HepG2 (cell line): ENCODE data around the gene NAA30. TPM values are rescaled to one million over a fixed set of nuclear protein-coding genes. Genes with fewer than 3 reads are reported as not detected.
"Not testable (repeated sequence)": the region's sequence is repeated elsewhere in the genome, so short reads cannot be mapped to it uniquely, and the experiment has no call there.

ENCODE experiments used
- ATAC-seq: fragments of 200-7000 bp; cut with Tn5 transposase; 3 replicates; pipeline ENCODE4 v1.9.1; 2020; ENCODE audit warnings: mild to moderate bottlenecking, moderate library complexity
- BruUV-seq: library from RNA; stranded (reverse); fragments of 400-500 nt; replicated peaks from 2 replicates; lab custom pipeline; 2021; lab: Mats Ljungman, UMichigan
- CTCF ChIA-PET: fragments of 300-600 bp; formaldehyde crosslinking; extraction: SDS; loops from one replicate; lab custom pipeline; 2021; ENCODE audit warnings: low total read pairs, inconsistent platforms, low intra/inter-chr PET ratio; lab: Yijun Ruan, JAX
- POLR2A ChIA-PET: fragments of 350-600 bp; sonication (Branson Sonifier 250); formaldehyde crosslinking; loops from one replicate; lab custom pipeline; 2020; ENCODE audit warnings: antibody characterized with exemption, inconsistent platforms; lab: Yijun Ruan, JAX
- DNase-seq: peaks from one replicate; pipeline ENCODE4 v3.0.0-alpha.2; 2015; ENCODE audit warnings: low spot score
- FAIRE-seq: peaks from 3 replicates; lab custom pipeline; 2011; peaks lifted over from hg19 to GRCh38; lab: Jason Lieb, UNC
- H2AFZ ChIP-seq: one replicate; pipeline ENCODE4 v1.6.1; 2011; ENCODE audit warnings: low read length, inconsistent platforms
- H3K27ac ChIP-seq: fragments of 300-600 bp; 3 replicates; pipeline ENCODE4 v1.8.0; 2011; ENCODE audit warnings: mixed run types, mild to moderate bottlenecking, mixed read lengths, low read length, inconsistent platforms; ENCODE audit not compliant: insufficient read depth; ENCODE audit errors: extremely low read length
- H3K27me3 ChIP-seq, 2 experiments: fragments of 200-600 bp in 1 of 2; 2 replicates in 1 of 2; 3 replicates in 1 of 2; pipeline versions ENCODE4 v1.6.0 to v1.8.0; 2011; ENCODE audit warnings: low read length in 2 of 2, mild to moderate bottlenecking in 2 of 2, moderate library complexity in 2 of 2, inconsistent platforms in 1 of 2; ENCODE audit not compliant: insufficient read depth in 2 of 2, control insufficient read depth in 1 of 2
- H3K36me3 ChIP-seq, 2 experiments: fragments of 200-600 bp in 1 of 2; replicated peaks in 1 of 2; 2 replicates in 1 of 2; 3 replicates in 1 of 2; pipeline versions ENCODE4 v1.5.1 to v1.8.0; 2011; ENCODE audit warnings: low read length in 2 of 2, inconsistent platforms in 1 of 2; ENCODE audit not compliant: insufficient read depth in 2 of 2, control insufficient read depth in 1 of 2
- H3K4me1 ChIP-seq: 2 replicates; pipeline ENCODE4 v1.5.1; 2012; ENCODE audit warnings: low read length, inconsistent platforms; ENCODE audit not compliant: insufficient read depth
- H3K4me2 ChIP-seq: 2 replicates; pipeline ENCODE4 v1.6.0; 2011; ENCODE audit warnings: low read depth, low read length, inconsistent platforms
- H3K4me3 ChIP-seq, 3 experiments: fragments of 200-600 bp in 1 of 3; sonication (generic), shearing (Covaris generic) in 1 of 3; replicated peaks in 1 of 3; 2 replicates each; pipeline ENCODE4 v1.5.1; 2011 to 2016; ENCODE audit warnings: low read length in 3 of 3, inconsistent platforms in 2 of 3, low read depth in 2 of 3, mild to moderate bottlenecking in 2 of 3, control low read depth in 1 of 3, mixed read lengths in 1 of 3; ENCODE audit not compliant: insufficient read depth in 1 of 3
- H3K79me2 ChIP-seq: one replicate; pipeline ENCODE4 v1.6.1; 2011; ENCODE audit warnings: low read length, inconsistent platforms; ENCODE audit not compliant: insufficient read depth
- H3K9ac ChIP-seq: 2 replicates; pipeline ENCODE4 v1.6.0; 2011; ENCODE audit warnings: mild to moderate bottlenecking, low read depth, low read length, inconsistent platforms; ENCODE audit not compliant: insufficient read depth
- H3K9me3 ChIP-seq: 2 replicates; pipeline ENCODE4 v1.5.1; 2012; ENCODE audit warnings: mild to moderate bottlenecking, low read length
- H4K20me1 ChIP-seq: 2 replicates; pipeline ENCODE4 v1.6.0; 2011; ENCODE audit warnings: inconsistent platforms, mild to moderate bottlenecking, low read length, moderate library complexity; ENCODE audit not compliant: insufficient read depth
- MAFF ChIP-seq: IDR thresholded peaks from 2 replicates; pipeline ENCODE4 v1.6.1; 2011; ENCODE audit warnings: low read depth, low read length, improper control_type of control experiment
- MAFK ChIP-seq, 2 experiments: IDR thresholded peaks in 1 of 2; conservative IDR thresholded peaks in 1 of 2; 2 replicates each; pipeline ENCODE4 v1.6.1; 2011; ENCODE audit warnings: improper control_type of control experiment in 2 of 2, low read length in 2 of 2
- SP4 ChIP-seq: sonication (generic); formaldehyde crosslinking; IDR thresholded peaks from 2 replicates; pipeline ENCODE4 v1.8.1; 2023; ENCODE audit warnings: mild to moderate bottlenecking, missing genetic modification reagents
- ZNF451 ChIP-seq: sonication (generic); formaldehyde crosslinking; IDR thresholded peaks from 2 replicates; pipeline ENCODE4 v1.5.0; 2020; ENCODE audit warnings: mild to moderate bottlenecking, missing genetic modification reagents
- WGBS: methylation state at CpG from one replicate; pipeline ENCODE4 v1.1.6; 2017; ENCODE audit warnings: low lambda C conversion rate; 5-methylcytosine and 5-hydroxymethylcytosine counted together
- in situ Hi-C: cut with HindIII; loops from 2 replicates; pipeline ENCODE4 v1.10.0; 2017; ENCODE audit warnings: low pct_unique_long_range_greater_than_20kb; ENCODE audit not compliant: extremely low pct_ligation_motif_present
- intact Hi-C: fragments of 100-400 bp; cut with micrococcal nuclease; formaldehyde crosslinking; loops from one replicate; pipeline ENCODE4 v1.10.0; 2022; ENCODE audit not compliant: unreplicated experiment
- polyA plus RNA-seq, 8 experiments: library from polyadenylated mRNA; depleted of rRNA in 3 of 8; stranded (reverse) in 7 of 8; unstranded in 1 of 8; fragments of >200 nt; fragmentation: Illumina TruSeq in 4 of 8; extraction: Trizol in 4 of 8; gene quantifications; 2 replicates each; pipeline versions ENCODE4 v1.2.1 to v1.2.3, GENCODE V29; 2011 to 2016; ENCODE audit warnings: low read depth in 4 of 8, missing spikeins in 1 of 8, mixed read lengths in 1 of 8; ENCODE audit not compliant: insufficient read depth in 1 of 8
- total RNA-seq, 5 experiments: library from RNA; depleted of rRNA; stranded (reverse); fragments of >200 nt; fragmentation: Illumina TruSeq; extraction: Trizol; gene quantifications; 2 replicates each; pipeline ENCODE4 v1.2.3, GENCODE V29; 2016; ENCODE audit warnings: low read depth in 1 of 5
- TF ChIP-seq, protein P1 (sequence below): sonication (generic); formaldehyde crosslinking; conservative IDR thresholded peaks from 2 replicates; pipeline ENCODE4 v1.8.0; 2022; ENCODE audit warnings: missing genetic modification reagents

Gene NAA30
- total and polyA plus RNA-seq, 2 of the 13 experiments (the other 11 are each of a cell fraction or from before 2014, with no cell fraction given) = 10.8 to 18.4 TPM

DNA sequence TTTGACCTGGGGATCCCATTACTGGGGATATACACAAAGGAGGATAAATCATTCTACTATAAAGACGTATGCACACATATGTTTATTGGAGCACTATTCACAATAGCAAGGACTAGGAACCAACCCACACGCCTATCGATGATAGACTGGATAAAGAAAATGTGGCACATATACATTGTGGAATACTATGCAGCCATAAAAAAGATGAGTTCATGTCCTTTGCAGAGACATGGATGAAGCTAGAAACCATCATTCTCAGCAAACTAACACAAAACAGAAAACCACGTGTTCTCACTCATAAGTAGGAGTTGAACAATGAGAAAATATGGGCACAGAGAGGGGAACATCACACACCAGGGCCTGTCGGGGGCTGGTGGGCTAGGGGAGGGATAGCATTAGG, 20.2 kb upstream of the NAA30 start:
- ATAC-seq, H3K4me3 ChIP-seq, H3K9me3 ChIP-seq, H3K9ac ChIP-seq, BruUV-seq, FAIRE-seq, H3K79me2 ChIP-seq, in situ Hi-C loops, DNase-seq, H3K27ac ChIP-seq, POLR2A ChIA-PET, H2AFZ ChIP-seq, intact Hi-C loops, H3K36me3 ChIP-seq, H4K20me1 ChIP-seq, CTCF ChIA-PET, H3K4me2 ChIP-seq: not testable (repeated sequence)
- Histone ChIP-seq H3K27me3 (peaks cover 0 to 10% of the 10 kb centered on the region in 2 experiments; a peak in 2 of 5 replicates), H3K4me1 (peaks cover 14% of the 10 kb centered on the region)
- WGBS = 42% methylated on average over 5 of the region's 5 CpGs

DNA sequence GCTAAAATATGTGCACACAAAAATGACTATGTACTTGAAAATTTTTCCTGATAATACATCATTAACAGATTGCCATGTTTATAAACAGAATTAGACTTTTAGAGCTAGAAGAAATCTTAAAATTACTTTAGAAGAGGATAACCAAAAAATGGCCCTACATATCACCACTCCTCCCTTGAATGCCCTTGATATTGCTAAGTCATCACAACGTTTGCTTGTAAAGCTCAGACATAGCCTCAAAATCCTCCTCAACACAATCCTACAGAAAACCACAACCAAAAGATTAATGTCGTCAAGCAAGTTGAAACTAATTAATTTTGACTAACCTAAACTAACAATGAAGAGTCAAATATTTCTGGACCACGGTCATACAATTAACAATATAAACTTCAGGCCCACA, 19.4 kb upstream of the NAA30 start:
- no peaks in the 10 kb centered on the region for H3K79me2 ChIP-seq
- in situ Hi-C loops = no loop called here
- no peak for FAIRE-seq
- no peak overlapping the region for H3K9ac ChIP-seq
- H3K27ac ChIP-seq = no peak overlapping the region
- BruUV-seq = no TSS peak
- POLR2A ChIA-PET = no interaction called here
- no peaks in the 10 kb centered on the region for H3K9me3 ChIP-seq
- H3K36me3 ChIP-seq = no peaks in the 10 kb centered on the region
- CTCF ChIA-PET = no interaction called here
- 2% methylated on average over 3 of the region's 3 CpGs for WGBS
- no peaks in the 10 kb centered on the region for H4K20me1 ChIP-seq
- TF ChIP-seq, protein P1, sequence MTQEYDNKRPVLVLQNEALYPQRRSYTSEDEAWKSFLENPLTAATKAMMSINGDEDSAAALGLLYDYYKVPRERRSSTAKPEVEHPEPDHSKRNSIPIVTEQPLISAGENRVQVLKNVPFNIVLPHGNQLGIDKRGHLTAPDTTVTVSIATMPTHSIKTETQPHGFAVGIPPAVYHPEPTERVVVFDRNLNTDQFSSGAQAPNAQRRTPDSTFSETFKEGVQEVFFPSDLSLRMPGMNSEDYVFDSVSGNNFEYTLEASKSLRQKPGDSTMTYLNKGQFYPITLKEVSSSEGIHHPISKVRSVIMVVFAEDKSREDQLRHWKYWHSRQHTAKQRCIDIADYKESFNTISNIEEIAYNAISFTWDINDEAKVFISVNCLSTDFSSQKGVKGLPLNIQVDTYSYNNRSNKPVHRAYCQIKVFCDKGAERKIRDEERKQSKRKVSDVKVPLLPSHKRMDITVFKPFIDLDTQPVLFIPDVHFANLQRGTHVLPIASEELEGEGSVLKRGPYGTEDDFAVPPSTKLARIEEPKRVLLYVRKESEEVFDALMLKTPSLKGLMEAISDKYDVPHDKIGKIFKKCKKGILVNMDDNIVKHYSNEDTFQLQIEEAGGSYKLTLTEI (CRISPR knock-in tag) = no peak
- TF ChIP-seq MAFK (conservative IDR thresholded peaks at IDR 0.05 in 1 of 2, IDR thresholded peaks at IDR 0.05 in 1 of 2; ENCODE audit: low read length in 2 of 2) (peak; percentile 31 to 54; a peak in 3 of 4 replicates), ZNF451 (CRISPR knock-in tag) (no peak), MAFF (0 out of 2 replicates have a peak, but pooled peaks have one; percentile 14), SP4 (no peak)
- H3K27me3 ChIP-seq = peaks cover 0 to 4% of the 10 kb centered on the region in 2 experiments; a peak in 2 of 5 replicates
- no peak overlapping the region for H3K4me3 ChIP-seq
- peaks cover 6% of the 10 kb centered on the region for H3K4me1 ChIP-seq
- intact Hi-C loops = no loop called here
- no peak for ATAC-seq
- no peak overlapping the region for H3K4me2 ChIP-seq
- H2AFZ ChIP-seq = no peak overlapping the region
- no peak for DNase-seq
